ACC112 (cell line): ENCODE data around the gene FARP2.

Experiments used
- H2AFZ ChIP-seq: fragments of 200-600 bp; sonication (generic); one replicate; pipeline ENCODE4 v1.6.0; 2017; ENCODE audit warnings: antibody characterized with exemption, low read length; ENCODE audit not compliant: unreplicated experiment
- H3K27ac ChIP-seq: fragments of 200-600 bp; sonication (generic); 2 replicates; pipeline ENCODE4 v1.5.1; 2014; ENCODE audit warnings: low read depth, mild to moderate bottlenecking, antibody characterized with exemption, low read length, moderate library complexity
- H3K27me3 ChIP-seq: fragments of 200-600 bp; sonication (generic); 2 replicates; pipeline ENCODE4 v1.6.1; 2014; ENCODE audit warnings: mild to moderate bottlenecking, antibody characterized with exemption, low read length, moderate library complexity, mixed read lengths; ENCODE audit not compliant: insufficient read depth
- H3K36me3 ChIP-seq: fragments of 200-600 bp; sonication (generic); 2 replicates; pipeline ENCODE4 v1.6.1; 2016; ENCODE audit warnings: mild to moderate bottlenecking, antibody characterized with exemption, low read length, moderate library complexity, mixed read lengths; ENCODE audit not compliant: insufficient read depth
- H3K4me1 ChIP-seq: fragments of 200-600 bp; sonication (generic); one replicate; pipeline ENCODE4 v1.6.1; 2016; ENCODE audit warnings: low read length, mixed read lengths; ENCODE audit not compliant: insufficient read depth, unreplicated experiment, control insufficient read depth
- H3K4me3 ChIP-seq: fragments of 200-600 bp; sonication (generic); 2 replicates; pipeline ENCODE4 v1.5.1; 2014; ENCODE audit warnings: mild to moderate bottlenecking, low read depth, low read length
- H3K79me2 ChIP-seq: fragments of 200-600 bp; sonication (generic); one replicate; pipeline ENCODE4 v1.6.0; 2016; ENCODE audit warnings: low read length; ENCODE audit not compliant: control insufficient read depth, unreplicated experiment, insufficient read depth

FARP2 gene

GRCh38 chr2:241489733-241490680 lies 133.9 kb downstream of the FARP2 start:
- peaks cover 6% of the 10 kb centered on the region; the same call in 1 of the 2 replicates for H3K36me3 ChIP-seq
- no peak overlapping the region for H2AFZ ChIP-seq
- no peaks in the 10 kb centered on the region for H3K27me3 ChIP-seq
- no peaks in the 10 kb centered on the region for H3K79me2 ChIP-seq
- no peak overlapping the region for H3K4me3 ChIP-seq
- no peaks in the 10 kb centered on the region for H3K4me1 ChIP-seq
- no peak overlapping the region for H3K27ac ChIP-seq

- H3K4me1 ChIP-seq = no peaks in the 10 kb centered on the region
- H3K27me3 ChIP-seq = no peaks in the 10 kb centered on the region
- H3K4me3 ChIP-seq = no peak overlapping the region
- no peak overlapping the region for H3K27ac ChIP-seq
- H3K36me3 ChIP-seq = peaks cover 6% of the 10 kb centered on the region; the same call in 1 of the 2 replicates
- H3K79me2 ChIP-seq = no peaks in the 10 kb centered on the region
- no peak overlapping the region for H2AFZ ChIP-seq
Observed at GRCh38 chr2:241490825-241491506, 134.9 kb downstream of the FARP2 start.

- Histone ChIP-seq H3K27ac (no peak overlapping the region), H3K4me1 (no peaks in the 10 kb centered on the region), H3K4me3 (no peak overlapping the region), H2AFZ (no peak overlapping the region), H3K36me3 (peaks cover 6% of the 10 kb centered on the region; the same call in 1 of the 2 replicates), H3K79me2 (no peaks in the 10 kb centered on the region), H3K27me3 (no peaks in the 10 kb centered on the region)
Observed at GRCh38 chr2:241491549-241492173, 135.6 kb downstream of the FARP2 start.

GRCh38 chr2:241492174-241492565 lies 136.1 kb downstream of the FARP2 start:
- no peaks in the 10 kb centered on the region for H3K79me2 ChIP-seq
- H3K36me3 ChIP-seq = peaks cover 6% of the 10 kb centered on the region; the same call in 1 of the 2 replicates
- no peaks in the 10 kb centered on the region for H3K27me3 ChIP-seq
- no peak overlapping the region for H3K4me3 ChIP-seq
- H2AFZ ChIP-seq = no peak overlapping the region
- no peaks in the 10 kb centered on the region for H3K4me1 ChIP-seq
- no peak overlapping the region for H3K27ac ChIP-seq

GRCh38 chr2:241493092-241493491 lies 137.0 kb downstream of the FARP2 start:
- H3K4me3 ChIP-seq = no peak overlapping the region
- H3K4me1 ChIP-seq = no peaks in the 10 kb centered on the region
- no peaks in the 10 kb centered on the region for H3K79me2 ChIP-seq
- no peak overlapping the region for H3K27ac ChIP-seq
- H2AFZ ChIP-seq = no peak overlapping the region
- H3K36me3 ChIP-seq = peaks cover 6% of the 10 kb centered on the region; the same call in 1 of the 2 replicates
- H3K27me3 ChIP-seq = no peaks in the 10 kb centered on the region

- Histone ChIP-seq H2AFZ (no peak overlapping the region), H3K27ac (no peak overlapping the region), H3K4me3 (no peak overlapping the region), H3K27me3 (no peaks in the 10 kb centered on the region), H3K4me1 (no peaks in the 10 kb centered on the region), H3K36me3 (peaks cover 6% of the 10 kb centered on the region; the same call in 1 of the 2 replicates), H3K79me2 (no peaks in the 10 kb centered on the region)
Observed at GRCh38 chr2:241494311-241494908, 138.3 kb downstream of the FARP2 start.

- Histone ChIP-seq H3K27me3 (no peaks in the 10 kb centered on the region), H3K36me3 (peaks cover 6% of the 10 kb centered on the region; the same call in 1 of the 2 replicates), H3K79me2 (no peaks in the 10 kb centered on the region), H3K4me1 (no peaks in the 10 kb centered on the region), H2AFZ (no peak overlapping the region), H3K4me3 (no peak overlapping the region), H3K27ac (no peak overlapping the region)
Observed at GRCh38 chr2:241495172-241496002, 139.3 kb downstream of the FARP2 start.

- peaks cover 6% of the 10 kb centered on the region; the same call in 1 of the 2 replicates for H3K36me3 ChIP-seq
- H2AFZ ChIP-seq = no peak overlapping the region
- H3K4me1 ChIP-seq = no peaks in the 10 kb centered on the region
- H3K4me3 ChIP-seq = no peak overlapping the region
- H3K79me2 ChIP-seq = peaks cover 6% of the 10 kb centered on the region
- H3K27ac ChIP-seq = no peak overlapping the region
- H3K27me3 ChIP-seq = no peaks in the 10 kb centered on the region
Observed at GRCh38 chr2:241496003-241496707, 140.1 kb downstream of the FARP2 start.
